IPS-NIHi7 (cell line): ENCODE data around the gene EXOSC2.

Experiments used
- DNase-seq: peaks from one replicate; pipeline ENCODE4 v3.0.0; 2012; ENCODE audit warnings: mixed read lengths; ENCODE audit errors: extremely low spot score

Gene EXOSC2, protein sequence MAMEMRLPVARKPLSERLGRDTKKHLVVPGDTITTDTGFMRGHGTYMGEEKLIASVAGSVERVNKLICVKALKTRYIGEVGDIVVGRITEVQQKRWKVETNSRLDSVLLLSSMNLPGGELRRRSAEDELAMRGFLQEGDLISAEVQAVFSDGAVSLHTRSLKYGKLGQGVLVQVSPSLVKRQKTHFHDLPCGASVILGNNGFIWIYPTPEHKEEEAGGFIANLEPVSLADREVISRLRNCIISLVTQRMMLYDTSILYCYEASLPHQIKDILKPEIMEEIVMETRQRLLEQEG

DNA sequence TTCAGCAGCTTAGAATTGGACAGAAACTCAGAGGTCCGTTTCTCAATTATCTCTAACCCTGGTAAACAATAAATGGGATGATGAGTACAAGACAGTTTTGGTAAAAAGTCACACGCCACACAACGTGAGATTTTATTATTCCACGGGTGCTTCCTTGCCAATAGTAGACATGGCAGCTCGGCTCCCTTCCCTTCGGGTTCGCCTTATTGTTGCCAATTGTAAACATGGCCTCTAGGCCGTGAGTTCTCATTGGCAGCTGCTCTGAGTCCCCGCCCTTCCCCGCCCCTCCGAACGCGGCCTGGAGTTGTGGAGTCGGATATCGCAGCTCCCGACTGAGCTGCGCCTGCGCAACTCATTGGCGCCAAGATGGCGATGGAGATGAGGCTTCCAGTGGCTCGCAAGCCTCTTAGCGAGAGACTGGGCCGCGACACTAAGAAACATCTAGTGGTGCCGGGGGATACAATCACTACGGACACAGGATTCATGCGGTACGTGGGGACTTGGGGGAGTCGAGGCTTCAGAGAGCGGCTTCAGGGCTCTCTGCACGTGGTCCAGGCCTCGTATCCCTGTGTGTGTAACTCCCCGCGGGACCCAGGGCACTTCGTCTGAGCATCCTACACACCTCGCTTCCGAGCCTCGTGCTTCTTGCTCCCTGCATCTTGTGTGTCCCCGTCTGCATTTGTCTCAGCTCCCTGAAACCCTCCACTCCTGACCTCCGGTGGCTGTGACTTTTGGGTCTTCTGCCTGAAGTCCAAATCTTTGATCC, at the start of gene EXOSC2:
EXOSC2 (plus strand) TSS at position 355 of the 766 bp plus-strand sequence; CDS start at position 367, 12 bp downstream.
- peak; percentile 97 for DNase-seq

DNA sequence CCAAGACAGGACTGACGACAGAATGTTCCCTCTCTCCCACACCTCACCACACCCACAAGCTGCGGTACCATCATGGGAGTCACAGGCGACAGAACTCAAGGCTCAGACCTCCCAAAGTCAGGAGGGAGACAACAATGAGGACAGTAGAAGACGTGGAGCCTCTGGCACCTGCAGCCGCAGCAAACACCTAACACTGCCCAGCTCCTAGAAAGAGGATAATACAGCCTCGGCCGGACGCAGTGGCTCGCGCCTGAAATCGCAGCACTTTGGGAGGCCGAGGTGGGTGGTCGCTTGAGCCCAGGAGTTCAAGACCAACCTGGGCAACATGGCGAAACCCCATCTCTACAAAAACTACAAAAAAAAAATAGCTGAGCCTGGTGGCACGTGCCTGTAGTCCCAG, 42.4 kb upstream of the EXOSC2 start:
- no peak for DNase-seq

DNA sequence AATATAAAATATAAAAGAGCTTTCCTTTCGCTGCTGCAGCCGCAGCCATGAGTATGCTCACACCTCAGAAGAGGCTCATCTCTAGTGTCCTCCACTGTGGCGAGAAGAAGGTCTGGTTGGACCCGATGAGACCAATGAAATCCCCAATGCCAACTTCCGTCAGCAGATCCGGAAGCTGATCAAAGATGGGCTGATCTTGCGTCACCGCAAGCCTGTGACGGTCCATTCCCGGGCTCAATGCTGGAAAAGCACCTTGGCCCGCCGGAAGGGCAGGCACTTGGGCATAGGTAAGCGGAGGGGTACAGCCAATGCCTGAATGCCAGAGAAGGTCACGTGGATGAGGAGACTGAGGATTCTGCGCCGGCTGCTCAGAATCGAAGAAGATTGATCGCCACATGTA, 41.8 kb upstream of the EXOSC2 start:
- no peak for DNase-seq

DNA sequence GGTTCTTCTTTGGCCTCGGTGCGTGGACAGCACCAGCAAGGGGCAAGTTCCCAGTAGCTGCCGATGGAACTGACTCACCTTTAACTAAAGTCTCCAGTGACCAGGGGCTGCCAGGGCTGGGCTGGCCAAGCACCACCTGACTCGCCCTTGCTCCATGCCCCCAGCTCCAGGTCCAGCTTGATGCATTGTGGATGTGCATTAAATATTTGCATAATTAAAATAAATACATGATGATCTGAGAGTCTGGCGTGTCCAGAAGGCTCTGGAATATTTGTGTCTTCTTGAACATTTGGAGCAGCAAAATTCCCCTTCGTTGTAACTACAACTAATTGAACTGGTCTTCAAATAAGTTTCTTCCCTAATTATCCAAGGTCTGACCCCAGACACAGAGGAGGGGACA, 38.7 kb upstream of the EXOSC2 start:
- no peak for DNase-seq

DNA sequence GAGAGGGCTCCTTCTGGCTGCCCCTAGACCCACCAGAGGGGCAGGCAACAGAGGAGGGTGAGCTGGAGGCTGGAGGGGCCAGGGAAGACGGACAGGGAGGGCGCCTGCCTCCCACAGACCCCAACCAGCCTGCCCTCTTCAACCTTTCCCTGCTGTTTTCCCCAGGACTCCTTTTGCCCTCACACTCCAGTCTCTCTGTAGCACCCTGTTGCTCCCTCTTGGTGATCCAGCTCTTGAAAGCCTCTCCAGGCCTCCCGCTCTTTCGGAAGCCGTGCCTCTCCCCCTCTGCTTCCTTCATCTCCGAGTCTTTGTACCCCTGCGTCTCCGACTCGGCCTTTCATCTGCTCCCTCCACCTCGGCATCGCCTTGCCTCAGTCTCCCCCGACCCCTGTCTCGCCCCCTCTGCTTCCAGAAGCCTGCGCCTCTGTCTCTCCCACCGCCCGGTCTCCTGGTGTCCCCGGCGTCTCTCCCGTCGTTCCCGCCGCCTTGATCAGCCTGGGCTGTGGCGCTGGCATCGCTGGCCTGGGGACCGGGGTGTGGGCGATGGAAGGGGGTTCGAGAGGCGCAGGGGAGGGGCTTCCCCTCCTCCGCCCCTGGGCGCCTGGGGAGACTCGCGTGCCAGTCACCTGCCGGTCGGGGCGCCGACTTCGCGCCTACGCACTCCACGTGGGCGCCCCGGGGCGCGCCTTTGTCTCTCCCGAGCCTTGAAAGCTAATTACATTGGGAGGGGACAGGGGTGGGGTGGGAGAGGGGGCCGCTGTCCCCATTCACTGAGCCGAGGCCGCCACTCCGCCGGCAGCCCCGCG, 34.5 kb upstream of the EXOSC2 start:
- no peak for DNase-seq

DNA sequence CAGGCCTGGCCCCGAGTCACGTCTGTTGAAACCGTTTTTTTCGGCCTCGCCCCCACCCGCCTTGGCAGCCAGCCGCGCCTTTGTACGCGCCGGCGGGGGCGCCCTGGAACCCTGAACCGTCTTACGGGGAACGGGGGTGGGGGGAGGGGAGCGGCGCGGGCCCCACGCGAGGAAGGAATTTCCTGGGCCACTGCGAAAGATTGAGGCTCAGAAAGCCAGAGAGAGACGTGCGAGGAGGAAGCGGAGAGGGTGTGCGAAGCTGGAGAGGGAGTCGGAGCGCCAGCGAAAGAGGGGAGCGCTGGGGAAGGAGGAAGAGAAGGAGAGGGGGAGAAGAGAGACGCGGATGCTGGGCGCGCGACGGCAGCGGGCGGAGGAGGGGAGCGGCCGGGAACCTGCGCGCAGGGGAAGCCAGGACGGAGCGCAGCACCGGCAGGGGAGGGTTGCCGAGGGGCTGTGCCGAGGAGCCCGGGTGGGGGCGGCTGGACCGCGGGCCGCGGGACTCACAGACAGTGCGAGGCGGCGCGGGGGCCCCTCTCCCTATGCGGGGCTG, 33.8 kb upstream of the EXOSC2 start:
- DNase-seq: peak; percentile 62

DNA sequence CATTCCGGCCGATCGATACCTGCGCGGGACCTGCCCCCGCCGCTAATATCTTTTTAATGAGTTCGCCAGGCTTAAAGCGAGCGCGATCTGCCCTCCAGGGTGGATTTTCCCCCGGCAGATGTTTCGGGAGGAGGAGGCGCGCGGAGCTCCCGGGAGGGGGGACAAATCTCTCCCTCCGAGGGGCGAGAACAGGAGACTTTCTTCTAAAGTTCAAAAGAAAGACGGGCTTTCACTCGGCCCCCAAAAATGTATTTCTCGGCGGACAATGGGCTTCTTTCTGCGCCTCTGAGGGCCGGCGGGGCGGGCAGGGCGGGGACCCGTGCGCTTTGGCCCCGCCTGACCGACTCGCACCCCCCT, 33.3 kb upstream of the EXOSC2 start:
- DNase-seq: no peak

DNA sequence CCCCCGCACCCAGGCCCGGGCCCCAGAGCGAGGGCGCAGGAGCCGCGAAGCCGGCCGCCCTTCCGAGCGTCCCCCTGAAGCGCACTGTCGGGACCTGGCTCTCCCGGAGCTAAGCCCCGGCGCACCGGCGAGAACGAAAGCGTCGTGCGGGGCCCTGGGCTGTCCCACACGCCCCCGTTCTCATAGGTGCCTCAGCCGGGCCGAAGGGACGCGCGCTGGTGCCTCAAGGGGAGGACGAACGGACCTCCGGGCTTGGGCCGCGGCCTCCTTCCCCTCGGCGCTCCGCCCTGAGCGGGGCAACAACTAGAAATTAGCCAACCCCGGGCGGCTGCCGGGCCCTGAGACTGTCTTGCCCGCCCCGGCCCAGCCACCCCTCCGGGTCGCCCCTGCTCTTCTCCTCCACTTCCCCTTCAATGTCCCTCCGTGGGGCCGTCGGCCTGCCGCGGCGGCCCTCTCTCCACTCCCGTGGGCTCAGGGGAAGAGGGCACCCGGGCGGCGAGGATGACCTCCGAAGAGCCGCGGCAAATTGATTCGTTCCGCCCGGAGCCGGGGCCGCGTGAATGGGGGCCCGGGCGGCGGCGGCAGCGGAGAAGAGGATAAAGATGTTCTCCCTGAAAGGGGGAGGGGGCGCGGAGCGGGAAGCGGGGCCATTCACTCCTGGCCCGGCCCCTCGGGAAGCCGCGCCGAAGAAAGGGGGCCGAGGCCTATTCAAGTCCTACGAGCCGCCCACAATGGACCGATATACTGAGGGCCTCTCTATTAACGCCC, 32.7 kb upstream of the EXOSC2 start:
- peak; percentile 57 for DNase-seq

DNA sequence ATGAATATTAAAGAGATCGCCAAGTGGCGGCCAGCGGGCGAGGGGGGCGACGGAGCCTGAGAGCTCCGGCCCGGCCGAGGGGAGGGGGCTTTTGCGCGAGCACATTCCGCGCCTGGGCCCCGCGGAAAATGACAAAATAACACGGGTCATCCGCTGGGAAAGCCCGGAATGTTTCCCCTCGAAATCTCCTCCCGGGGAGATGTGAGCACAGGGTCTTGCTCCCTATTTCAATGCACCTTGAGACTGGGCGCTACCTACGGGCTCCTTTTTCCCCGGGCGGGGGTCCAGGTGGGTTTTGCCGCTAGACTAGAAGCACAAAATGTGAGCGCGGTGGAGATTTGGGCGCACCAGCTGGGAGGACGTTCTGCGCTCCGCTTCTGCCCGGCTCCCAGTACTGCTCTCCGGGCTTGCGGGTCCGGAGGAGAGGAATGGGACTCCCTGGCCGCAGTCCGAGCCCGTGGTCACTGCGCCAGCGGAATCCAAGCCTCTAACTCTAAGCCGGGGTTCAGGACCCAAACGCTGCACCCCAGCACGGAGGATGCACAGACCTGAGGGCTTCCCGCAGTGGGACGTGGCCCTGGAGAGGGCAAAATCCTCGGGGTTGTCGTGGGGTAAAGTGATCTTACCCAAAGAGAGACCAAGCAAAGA, 32.0 kb upstream of the EXOSC2 start:
- DNase-seq: peak; percentile 29

DNA sequence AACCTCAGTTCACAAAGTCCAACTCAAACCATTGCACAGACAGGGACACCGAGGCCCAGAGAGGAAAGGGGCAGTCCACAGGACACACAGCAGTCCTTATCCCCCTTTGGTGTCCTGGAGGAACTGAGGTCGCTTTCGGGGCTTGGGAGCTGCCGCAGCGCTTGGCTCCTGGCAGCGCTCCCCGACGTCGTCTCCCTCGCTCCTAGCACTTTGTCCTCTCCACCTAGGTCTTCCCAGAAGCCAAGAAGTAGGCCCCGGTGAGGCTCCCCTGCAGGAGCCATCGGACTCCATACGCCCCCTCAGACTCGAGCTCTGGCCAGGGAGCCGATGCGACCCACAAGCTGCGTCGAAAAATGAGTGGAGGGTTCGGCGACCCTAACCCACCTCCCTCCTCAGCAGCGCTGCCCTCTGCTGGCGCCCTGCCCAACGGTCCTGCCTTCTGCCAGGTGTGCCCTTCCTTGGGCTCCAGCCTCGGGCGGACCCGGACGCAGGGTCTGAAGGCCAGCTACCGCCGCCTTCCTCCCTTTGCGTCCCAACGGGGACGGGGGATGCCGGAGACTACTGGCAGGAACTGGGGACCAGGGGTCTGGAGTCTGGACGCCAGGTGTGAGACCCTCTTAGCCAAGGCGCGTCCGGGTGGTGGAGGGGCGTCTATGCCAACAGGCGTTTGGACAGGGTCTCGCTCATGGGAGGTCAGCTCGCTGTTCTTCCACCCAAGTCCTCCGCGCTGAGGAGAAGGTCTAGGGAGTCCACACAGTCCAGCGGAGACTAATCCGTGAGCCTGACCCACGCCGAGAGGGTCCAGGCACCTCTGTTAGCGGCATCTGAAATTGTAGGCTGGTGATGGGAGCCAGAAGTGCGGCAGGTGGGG, 31.2 kb upstream of the EXOSC2 start:
- peak; percentile 36 for DNase-seq

DNA sequence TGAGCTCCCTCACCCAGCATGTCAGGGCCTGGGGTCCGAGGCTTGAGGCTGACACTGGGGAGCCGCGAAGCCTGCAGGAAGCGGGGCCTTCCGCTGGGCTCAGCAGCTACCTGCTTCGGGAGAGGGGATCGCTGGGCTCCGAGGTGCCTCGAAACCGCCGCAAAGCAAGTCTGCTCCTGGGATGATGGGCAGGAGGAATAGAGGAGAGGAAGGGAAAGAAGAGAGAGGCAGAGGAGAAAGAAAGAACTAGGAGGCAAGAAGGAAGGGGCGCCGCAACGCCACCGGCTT, 30.7 kb upstream of the EXOSC2 start:
- DNase-seq: peak; percentile 31

DNA sequence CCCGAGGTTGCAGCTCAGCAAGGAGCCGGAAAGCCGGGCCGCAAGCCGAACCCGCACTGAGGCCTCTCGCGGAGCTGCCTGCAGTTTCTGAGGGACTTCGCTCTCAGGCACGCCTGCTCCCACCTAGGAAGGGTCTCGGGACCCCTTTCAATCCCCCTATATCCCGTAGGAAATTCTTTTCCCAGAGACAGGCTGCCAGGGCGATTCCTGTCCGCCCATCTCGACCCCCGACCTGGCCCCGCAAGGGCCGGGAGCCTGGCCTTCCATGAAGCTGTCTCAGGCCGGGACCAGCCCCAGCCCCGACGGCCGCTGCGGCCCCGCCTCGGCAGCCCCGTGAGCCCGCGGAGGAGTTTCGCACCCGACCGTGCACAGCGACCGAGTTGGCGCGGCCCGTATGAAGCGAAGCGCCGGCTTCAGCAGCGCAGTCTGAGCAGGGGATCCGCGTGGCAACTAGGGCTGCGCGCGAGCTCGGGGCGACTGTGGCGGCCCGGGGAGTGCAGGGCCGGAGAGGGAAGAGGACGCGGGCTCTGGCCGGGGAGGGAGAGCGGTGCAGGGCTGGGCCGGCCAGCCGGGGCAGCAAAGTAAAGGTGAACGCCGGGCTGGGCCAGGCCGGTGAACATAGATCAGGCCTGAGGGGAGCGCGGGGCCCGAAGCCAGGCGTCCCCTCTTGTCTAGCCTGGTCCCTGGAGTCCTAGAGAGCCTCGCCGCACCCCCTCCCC, 30.2 kb upstream of the EXOSC2 start:
- DNase-seq: peak; percentile 50

DNA sequence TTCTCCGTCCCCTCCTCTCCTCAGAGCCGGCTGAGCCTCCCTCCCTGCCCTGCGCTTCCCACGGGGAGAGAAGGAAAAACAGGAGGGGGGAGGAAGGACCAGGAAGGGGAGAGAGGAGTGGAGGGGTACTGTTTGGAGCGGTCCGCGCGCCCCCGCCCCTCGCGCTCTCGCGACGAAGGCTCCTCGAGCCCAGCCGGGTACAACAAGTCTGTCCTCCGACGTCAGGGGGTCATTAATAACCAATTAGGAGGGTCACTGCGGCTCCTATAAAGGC, 29.7 kb upstream of the EXOSC2 start:
- no peak for DNase-seq

DNA sequence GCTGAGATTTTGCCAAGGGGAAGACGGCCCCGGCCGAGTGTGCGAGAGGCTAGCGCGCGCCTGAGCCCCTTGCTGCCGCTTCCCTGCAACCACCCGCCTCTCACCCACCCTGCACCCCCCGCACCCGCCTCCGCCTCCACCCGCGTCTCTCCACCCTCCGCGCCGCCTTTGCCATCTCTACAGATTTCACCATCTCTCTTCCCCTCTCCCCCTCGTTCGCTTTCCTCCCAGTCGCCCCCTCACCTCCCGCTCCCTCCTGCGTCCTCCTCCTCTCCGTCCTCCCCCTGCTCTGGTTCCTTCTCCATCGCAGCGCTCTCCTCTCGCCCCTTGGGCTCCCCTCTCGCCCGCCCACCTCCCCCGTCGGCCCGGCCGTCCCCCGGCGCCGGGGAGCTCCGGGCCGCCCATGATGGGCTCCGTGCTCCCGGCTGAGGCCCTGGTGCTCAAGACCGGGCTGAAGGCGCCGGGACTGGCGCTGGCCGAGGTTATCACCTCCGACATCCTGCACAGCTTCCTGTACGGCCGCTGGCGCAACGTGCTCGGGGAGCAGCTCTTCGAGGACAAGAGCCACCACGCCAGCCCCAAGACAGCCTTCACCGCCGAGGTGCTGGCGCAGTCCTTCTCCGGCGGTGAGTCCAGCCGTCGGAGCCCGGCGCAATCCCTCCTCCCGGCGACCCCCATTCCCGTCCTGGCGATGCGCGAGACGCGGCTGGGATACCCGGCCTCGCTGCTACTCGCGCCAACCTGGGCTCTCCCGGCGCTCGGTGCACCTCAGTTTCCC, 29.1 kb upstream of the EXOSC2 start, which contains the start of gene PRDM12:
PRDM12 (plus strand) TSS at position 344 of the 778 bp plus-strand sequence; CDS start at position 404, 60 bp downstream.
- peak; percentile 38 for DNase-seq

DNA sequence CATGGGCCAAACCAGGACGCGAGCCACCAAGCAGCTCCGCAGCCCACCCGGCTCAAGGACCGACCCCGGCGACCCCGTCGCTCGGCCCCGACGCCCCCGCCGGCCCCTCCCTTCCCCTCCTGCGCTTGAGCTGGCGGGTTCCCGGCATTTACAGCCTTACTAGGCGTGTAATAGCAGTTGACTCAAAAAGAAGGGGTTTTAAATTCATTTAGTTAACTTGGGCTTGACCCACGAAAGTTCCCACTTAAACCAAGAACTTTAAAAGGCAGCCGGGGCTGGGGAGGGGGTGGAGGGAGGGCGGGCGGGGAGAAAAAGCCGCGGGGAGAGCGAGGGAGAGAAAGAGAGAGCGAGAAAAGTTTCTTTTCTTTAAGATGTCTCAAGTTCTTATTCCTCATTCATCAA, 28.6 kb upstream of the EXOSC2 start:
- DNase-seq: peak; percentile 23

DNA sequence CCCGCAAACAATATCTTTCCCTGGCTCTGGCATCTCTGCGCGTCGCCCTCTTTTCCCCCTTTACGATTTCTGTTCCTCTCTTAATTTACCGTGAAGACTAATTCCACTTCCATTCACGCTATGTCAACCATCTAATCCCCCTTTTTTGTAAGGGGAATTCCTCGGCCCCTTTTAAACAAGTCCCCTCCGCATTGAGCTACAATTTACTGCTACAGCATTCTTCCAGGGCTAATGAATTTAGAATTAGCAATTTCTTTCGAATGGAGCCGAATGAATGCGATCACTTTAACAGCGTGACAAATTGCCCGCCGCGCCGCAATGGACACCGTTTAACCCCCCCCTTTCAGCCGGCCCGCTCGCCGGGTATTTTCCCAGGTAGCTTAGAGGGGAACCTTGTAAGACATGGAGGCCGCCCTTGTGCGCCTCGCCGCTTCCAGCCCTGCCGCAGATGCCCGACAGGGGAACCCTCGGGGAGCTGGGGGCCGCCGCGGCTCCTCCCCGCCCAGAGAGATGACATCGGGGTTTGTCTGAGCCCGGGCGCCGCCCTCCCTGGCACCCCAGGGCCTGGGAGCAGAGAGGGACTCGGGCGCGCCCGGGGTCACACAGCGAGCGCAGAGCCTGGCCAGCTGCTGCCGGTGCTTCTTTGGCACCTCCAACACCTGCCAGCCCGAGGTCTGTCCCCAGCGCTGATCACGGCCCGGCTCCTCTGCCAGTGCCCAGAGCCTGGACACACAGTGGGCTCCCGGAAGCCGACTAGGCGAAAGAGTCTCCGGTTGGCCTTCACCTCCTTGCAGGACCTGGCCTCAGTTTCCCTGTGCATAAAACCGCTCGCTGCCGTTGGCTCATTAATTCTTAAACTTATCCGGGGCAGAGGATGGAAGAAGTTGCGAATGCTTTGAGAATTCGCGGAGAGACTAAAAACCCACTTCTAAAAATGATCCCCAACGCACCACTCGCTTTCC, 27.9 kb upstream of the EXOSC2 start:
- peak; percentile 51 for DNase-seq

DNA sequence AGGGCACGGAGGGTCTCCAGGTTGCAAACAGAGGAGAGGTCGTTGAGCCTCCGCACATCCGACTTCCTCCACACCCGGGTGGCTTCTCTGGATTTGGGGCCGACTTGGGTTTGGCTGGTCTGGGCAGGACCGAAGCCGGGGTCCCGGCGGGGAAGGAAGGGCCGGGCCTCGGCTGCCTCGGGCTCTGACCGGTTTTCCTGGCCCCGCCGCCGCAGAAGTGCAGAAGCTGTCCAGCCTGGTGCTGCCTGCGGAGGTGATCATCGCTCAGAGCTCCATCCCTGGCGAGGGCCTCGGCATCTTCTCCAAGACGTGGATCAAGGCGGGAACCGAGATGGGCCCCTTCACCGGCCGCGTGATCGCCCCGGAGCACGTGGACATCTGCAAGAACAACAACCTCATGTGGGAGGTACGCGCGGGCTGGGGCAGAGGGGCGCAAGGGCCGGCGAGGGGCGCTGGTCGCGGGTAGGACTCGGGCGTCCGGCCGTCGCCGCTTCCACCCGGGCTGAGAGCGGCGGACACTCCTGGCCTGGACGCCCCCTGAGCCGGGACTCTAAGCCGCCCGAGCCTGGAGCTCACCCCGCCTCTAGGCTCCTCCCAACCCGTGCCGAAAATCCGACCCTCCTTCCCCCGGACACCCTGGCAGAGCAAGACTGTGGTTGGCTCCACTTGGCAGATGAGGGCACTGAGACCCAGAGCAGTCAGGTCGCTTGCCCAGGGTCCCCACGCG, 27.0 kb upstream of the EXOSC2 start:
- DNase-seq: peak; percentile 35
